Mucosa of descending colon (tissue), 3 donors: ENCODE data around the gene MTUS2. TPM values are rescaled to one million over a fixed set of nuclear protein-coding genes. Genes with fewer than 3 reads are reported as not detected.

Source experiments
- ATAC-seq: fragments of 200-7000 bp; cut with Tn5 transposase; one replicate; pipeline ENCODE4 v1.9.1; 2020; ENCODE audit warnings: mild to moderate bottlenecking, moderate library complexity
- DNase-seq, 3 donors: peaks; one replicate each; pipeline ENCODE4 v3.0.0-alpha.2; 2020
- H3K36me3 ChIP-seq: fragments of 200-600 bp; one replicate; pipeline ENCODE4 v1.8.0; 2021; ENCODE audit warnings: low read depth, mild to moderate bottlenecking
- H3K4me1 ChIP-seq: fragments of 200-600 bp; one replicate; pipeline ENCODE4 v1.8.0; 2021; ENCODE audit warnings: low read depth, mild to moderate bottlenecking
- H3K4me3 ChIP-seq: fragments of 200-600 bp; one replicate; pipeline ENCODE4 v1.8.0; 2021; ENCODE audit warnings: mild to moderate bottlenecking
- H3K9me3 ChIP-seq: fragments of 200-600 bp; one replicate; pipeline ENCODE4 v1.8.0; 2021; ENCODE audit warnings: mild to moderate bottlenecking
- CTCF ChIP-seq: fragments of 200-600 bp; IDR thresholded peaks from one replicate; pipeline ENCODE4 v1.8.0; 2022; ENCODE audit warnings: antibody characterized with exemption, mild to moderate bottlenecking
- intact Hi-C, 2 donors: fragments of 100-400 bp; cut with DNase I in 1 of 2; cut with micrococcal nuclease in 1 of 2; formaldehyde crosslinking; loops; one replicate each; pipeline versions ENCODE4 v1.11.0 to v1.11.1; 2022; cut with DNase I, micrococcal nuclease
- total RNA-seq, 3 donors: library from RNA; stranded (reverse); fragmentation: NEBNext Ultra II Directional in 2 of 3; extraction: Animal tissue kit (Norgen Biotek cat#: 25700) in 2 of 3; gene quantifications; one replicate each; pipeline versions ENCODE4 v1.2.1 to v1.2.4, GENCODE V29; 2021 to 2023
- donor health status: DM: no; HTN: no; CAD: no; lungs with moderate emphysema.
- donor health status: DM: no; HTN: no; CAD: no.
- donor health status: DM: no; HTN: yes; CAD: no.

The MTUS2 gene
- total RNA-seq, 3 donors from 2014 or later: 0.09 to 0.85 (median 0.60) TPM

- ATAC-seq: no peak
- Histone ChIP-seq H3K4me3 (no peak overlapping the region), H3K9me3 (no peaks in the 10 kb centered on the region), H3K4me1 (no peaks in the 10 kb centered on the region), H3K36me3 (no peaks in the 10 kb centered on the region)
- no peak for TF ChIP-seq CTCF
- intact Hi-C loops: loop anchor here in 1 of 2 donors (10.0 kb wide), 1 partner anchor 213 kb away; no protein-coding TSS in a partner anchor
- DNase-seq: no peak
Observed at GRCh38 chr13:29501674-29502073, 681.5 kb downstream of the MTUS2 start.

GRCh38 chr13:29502391-29503008, 682.4 kb downstream of the MTUS2 start:
- intact Hi-C loops: loop anchor here in 1 of 2 donors (10.0 kb wide), 1 partner anchor 212 kb away; no protein-coding TSS in a partner anchor
- DNase-seq: no peak

GRCh38 chr13:29503041-29503837, 683.1 kb downstream of the MTUS2 start:
- no peaks in the 10 kb centered on the region for H3K4me1 ChIP-seq
- DNase-seq (no peak), ATAC-seq (no peak)
- no peaks in the 10 kb centered on the region for H3K9me3 ChIP-seq
- intact Hi-C loops: loop anchor here in 1 of 2 donors (10.0 kb wide), 1 partner anchor 212 kb away; no protein-coding TSS in a partner anchor
- no peaks in the 10 kb centered on the region for H3K36me3 ChIP-seq
- TF ChIP-seq CTCF: no peak
- H3K4me3 ChIP-seq: no peak overlapping the region

More at GRCh38 chr13:29502391-29503008, 682.4 kb downstream of the MTUS2 start:
- no peak for ATAC-seq
- Histone ChIP-seq H3K4me3 (no peak overlapping the region), H3K36me3 (no peaks in the 10 kb centered on the region), H3K4me1 (no peaks in the 10 kb centered on the region), H3K9me3 (no peaks in the 10 kb centered on the region)
- no peak for TF ChIP-seq CTCF

GRCh38 chr13:29504691-29505090, 684.6 kb downstream of the MTUS2 start:
- no peak for TF ChIP-seq CTCF
- H3K9me3 ChIP-seq: no peaks in the 10 kb centered on the region
- no peak overlapping the region for H3K4me3 ChIP-seq
- no peak for ATAC-seq
- no peaks in the 10 kb centered on the region for H3K4me1 ChIP-seq
- H3K36me3 ChIP-seq: no peaks in the 10 kb centered on the region
- intact Hi-C loops: loop anchor here in 1 of 2 donors (10.0 kb wide), 1 partner anchor 210 kb away; no protein-coding TSS in a partner anchor
- DNase-seq: no peak

GRCh38 chr13:29505511-29505910, 685.4 kb downstream of the MTUS2 start:
- Histone ChIP-seq H3K4me1 (no peaks in the 10 kb centered on the region), H3K4me3 (no peak overlapping the region), H3K36me3 (no peaks in the 10 kb centered on the region), H3K9me3 (no peaks in the 10 kb centered on the region)
- ATAC-seq (no peak), DNase-seq (no peak)
- TF ChIP-seq CTCF: no peak
- intact Hi-C loops: loop anchor here in 1 of 2 donors (10.0 kb wide), 1 partner anchor 209 kb away; no protein-coding TSS in a partner anchor
